Subcutaneous adipose tissue (tissue), 4 donors: Measurements from ENCODE around the gene LTB4R. TPM values are rescaled to one million over a fixed set of nuclear protein-coding genes. Genes with fewer than 3 reads are reported as not detected.

Source experiments
- total RNA-seq, 4 donors: library from RNA; depleted of rRNA; stranded (reverse); fragments of >200 nt; gene quantifications; one replicate each; pipeline ENCODE4 v1.1.0, GENCODE V29; 2016
- TF ChIP-seq, protein P1 (sequence below): fragments of 450-650 bp; IDR thresholded peaks from one replicate; pipeline ENCODE4 v1.5.1; 2016; ENCODE audit warnings: low read depth, mild to moderate bottlenecking, control low read depth, antibody characterized with exemption, moderate library complexity

LTB4R gene
- total RNA-seq, 4 donors from 2014 or later = 4.2 to 10.9 (median 7.5) TPM

GRCh38 chr14:24267516-24267915 lies 43.8 kb upstream of the LTB4R start:
- TF ChIP-seq, protein P1, sequence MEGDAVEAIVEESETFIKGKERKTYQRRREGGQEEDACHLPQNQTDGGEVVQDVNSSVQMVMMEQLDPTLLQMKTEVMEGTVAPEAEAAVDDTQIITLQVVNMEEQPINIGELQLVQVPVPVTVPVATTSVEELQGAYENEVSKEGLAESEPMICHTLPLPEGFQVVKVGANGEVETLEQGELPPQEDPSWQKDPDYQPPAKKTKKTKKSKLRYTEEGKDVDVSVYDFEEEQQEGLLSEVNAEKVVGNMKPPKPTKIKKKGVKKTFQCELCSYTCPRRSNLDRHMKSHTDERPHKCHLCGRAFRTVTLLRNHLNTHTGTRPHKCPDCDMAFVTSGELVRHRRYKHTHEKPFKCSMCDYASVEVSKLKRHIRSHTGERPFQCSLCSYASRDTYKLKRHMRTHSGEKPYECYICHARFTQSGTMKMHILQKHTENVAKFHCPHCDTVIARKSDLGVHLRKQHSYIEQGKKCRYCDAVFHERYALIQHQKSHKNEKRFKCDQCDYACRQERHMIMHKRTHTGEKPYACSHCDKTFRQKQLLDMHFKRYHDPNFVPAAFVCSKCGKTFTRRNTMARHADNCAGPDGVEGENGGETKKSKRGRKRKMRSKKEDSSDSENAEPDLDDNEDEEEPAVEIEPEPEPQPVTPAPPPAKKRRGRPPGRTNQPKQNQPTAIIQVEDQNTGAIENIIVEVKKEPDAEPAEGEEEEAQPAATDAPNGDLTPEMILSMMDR = no peak

- TF ChIP-seq, protein P1 = no peak
These were observed 43.1 kb upstream of the LTB4R start for GRCh38 chr14:24268225-24268624.

DNA sequence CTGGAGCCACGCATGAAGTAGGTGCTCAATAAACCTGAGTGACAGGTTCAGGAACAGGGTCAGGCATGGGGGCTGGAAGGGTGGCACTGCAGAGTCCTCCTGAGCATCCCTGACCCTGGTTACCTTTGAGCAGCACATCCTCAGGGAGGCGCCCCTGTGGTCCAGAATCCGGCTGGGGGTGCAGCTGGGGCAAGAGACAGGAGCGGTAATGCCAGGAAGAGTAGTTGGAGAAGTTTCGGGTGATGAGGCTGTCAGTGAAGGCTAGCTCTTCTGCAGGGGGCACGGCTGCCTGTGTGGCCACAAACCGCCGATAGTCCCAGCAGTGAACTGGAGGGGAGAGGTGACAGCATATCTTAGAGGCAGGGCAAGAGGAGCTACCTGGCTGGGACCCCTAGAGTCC lies 41.9 kb upstream of the LTB4R start:
- TF ChIP-seq, protein P1 = no peak

DNA sequence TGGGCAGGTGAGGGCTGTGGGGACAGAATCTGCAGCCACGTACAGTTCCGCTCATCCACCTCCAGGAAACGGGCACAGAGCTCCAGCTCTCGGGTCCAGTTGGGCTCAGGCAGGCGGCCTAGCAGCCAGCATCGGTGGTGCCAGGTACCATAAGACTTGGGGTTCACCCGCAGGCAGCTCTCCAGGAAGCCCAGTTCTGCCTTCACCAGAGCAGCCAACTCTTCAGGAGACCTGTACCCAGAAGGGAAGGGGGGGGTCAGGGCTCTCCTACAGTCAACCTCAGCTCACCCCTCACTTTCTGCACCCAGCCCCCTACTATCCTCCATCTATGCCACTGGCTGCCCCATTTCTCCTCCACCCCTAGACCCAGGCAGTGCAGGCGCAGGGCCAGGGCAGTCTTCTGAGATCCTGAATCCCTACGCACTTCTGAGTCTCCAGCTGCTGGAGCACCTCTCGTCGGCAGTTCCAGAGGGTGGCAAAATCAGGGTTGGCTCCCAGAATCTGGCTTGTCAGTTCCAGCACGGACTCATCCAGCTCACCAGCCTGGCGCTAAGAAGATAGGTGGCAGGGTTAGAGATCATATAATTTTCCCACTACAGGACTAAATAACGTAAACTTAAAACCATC lies 41.3 kb upstream of the LTB4R start:
- TF ChIP-seq, protein P1 = no peak

DNA sequence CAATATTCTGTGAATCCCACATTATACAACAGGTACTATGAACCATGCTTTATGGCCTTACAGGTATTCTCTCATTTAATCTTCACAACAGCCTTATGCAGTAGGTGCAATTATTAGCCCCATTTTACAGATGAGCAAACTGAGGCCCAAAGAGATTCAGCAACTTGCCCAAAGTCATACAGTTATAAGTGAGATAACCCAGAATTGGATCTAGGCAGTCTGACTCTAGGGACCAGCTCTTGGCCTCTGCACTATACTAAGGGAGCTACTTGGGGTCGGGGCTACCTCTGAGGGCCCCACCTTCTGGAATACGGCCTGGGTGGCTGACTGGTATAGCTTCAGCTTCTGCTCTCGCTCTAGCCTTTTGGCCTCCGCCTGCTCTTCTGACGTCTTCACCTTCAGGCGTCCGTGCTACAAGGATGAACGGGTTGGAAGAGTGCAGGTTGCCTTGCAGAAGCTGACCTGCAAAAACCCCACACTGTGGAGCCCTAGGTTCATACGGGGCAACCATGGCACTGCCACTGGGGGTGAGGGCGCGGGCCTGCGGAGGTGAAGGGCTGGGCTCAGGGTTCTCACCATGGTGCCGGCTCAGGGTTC lies 40.7 kb upstream of the LTB4R start:
- TF ChIP-seq, protein P1 = no peak

GRCh38 chr14:24271134-24271833 lies 40.0 kb upstream of the LTB4R start, which contains the start of gene RABGGTA:
Gene RABGGTA (minus strand): TSS chr14:24271597. CDS start chr14:24271115, 482 bp downstream.
- TF ChIP-seq, protein P1 = no peak

- TF ChIP-seq, protein P1 = no peak
These were observed 39.5 kb upstream of the LTB4R start for GRCh38 chr14:24271834-24272263.
